K562 (cell line): ENCODE results near the gene TSEN54. TPM values are rescaled to one million over a fixed set of nuclear protein-coding genes. Genes with fewer than 3 reads are reported as not detected.

Source experiments
- ATAC-seq: fragments of 200-7000 bp; cut with Tn5 transposase; 3 replicates; pipeline ENCODE4 v1.9.1; 2020; ENCODE audit warnings: moderate library complexity
- BruUV-seq: library from RNA; stranded (reverse); fragments of 400-500 nt; replicated peaks from 2 replicates; lab custom pipeline; 2021; lab: Mats Ljungman, UMichigan
- CTCF ChIA-PET: fragments of 300-600 bp; formaldehyde crosslinking; extraction: SDS; loops from one replicate; lab custom pipeline; 2021; ENCODE audit warnings: low intra/inter-chr PET ratio; lab: Yijun Ruan, JAX
- POLR2A ChIA-PET: fragments of 300-600, 350-650 bp; sonication (Branson Sonifier 250); formaldehyde crosslinking; extraction: SDS; loops from one replicate; lab custom pipeline; 2021; ENCODE audit warnings: antibody characterized with exemption, inconsistent platforms; lab: Yijun Ruan, JAX
- DNase-seq, 4 experiments: peaks; one replicate each; pipeline versions ENCODE4 v3.0.0 to v3.0.0-alpha.2; 2011 to 2018; ENCODE audit warnings: low spot score in 3 of 4, mixed read lengths in 3 of 4; ENCODE audit errors: extremely low read depth in 1 of 4
- FAIRE-seq: peaks from 2 replicates; lab custom pipeline; 2011; peaks lifted over from hg19 to GRCh38; lab: Jason Lieb, UNC
- H2AFZ ChIP-seq: 2 replicates; pipeline ENCODE4 v1.6.0; 2011; ENCODE audit warnings: low read depth, low read length, control low read depth, inconsistent platforms
- H3K27ac ChIP-seq: fragments of 200-600 bp; 3 replicates; pipeline ENCODE4 v1.8.0; 2011; ENCODE audit warnings: low read depth, mild to moderate bottlenecking, control low read depth, inconsistent platforms, low read length, moderate library complexity, mixed read lengths; ENCODE audit errors: extremely low read depth
- H3K27me3 ChIP-seq, 2 experiments: fragments of 300-600 bp in 1 of 2; 2 replicates in 1 of 2; 3 replicates in 1 of 2; pipeline versions ENCODE4 v1.6.0 to v1.8.0; 2011; ENCODE audit warnings: inconsistent platforms in 2 of 2, low read length in 2 of 2, mild to moderate bottlenecking in 1 of 2, mixed read lengths in 1 of 2, moderate library complexity in 1 of 2; ENCODE audit not compliant: control insufficient read depth in 2 of 2, insufficient read depth in 2 of 2
- H3K36me3 ChIP-seq: fragments of 300-600 bp; 3 replicates; pipeline ENCODE4 v1.8.0; 2011; ENCODE audit warnings: mild to moderate bottlenecking, low read length, inconsistent platforms; ENCODE audit not compliant: control insufficient read depth, insufficient read depth
- H3K4me1 ChIP-seq, 2 experiments: fragments of 200-600 bp in 1 of 2; replicated peaks in 1 of 2; 2 replicates in 1 of 2; 3 replicates in 1 of 2; pipeline versions ENCODE4 v1.5.1 to v1.8.0; 2011; ENCODE audit warnings: inconsistent platforms in 2 of 2, low read length in 2 of 2, mild to moderate bottlenecking in 1 of 2, mixed read lengths in 1 of 2, moderate library complexity in 1 of 2; ENCODE audit not compliant: control insufficient read depth in 2 of 2, insufficient read depth in 2 of 2
- H3K4me2 ChIP-seq: 2 replicates; pipeline ENCODE4 v1.6.1; 2011; ENCODE audit warnings: low read length, control low read depth, inconsistent platforms, mixed read lengths; ENCODE audit not compliant: insufficient read depth
- H3K4me3 ChIP-seq: fragments of 200-600 bp; sonication (generic), shearing (Covaris generic); 2 replicates; pipeline ENCODE4 v1.5.1; 2016; ENCODE audit warnings: control low read depth, inconsistent platforms
- H3K79me2 ChIP-seq: fragments of 200-600 bp; 3 replicates; pipeline ENCODE4 v1.8.0; 2011; ENCODE audit warnings: low read length, inconsistent platforms; ENCODE audit not compliant: control insufficient read depth, insufficient read depth
- H3K9ac ChIP-seq, 2 experiments: 2 replicates each; pipeline versions ENCODE4 v1.6.0 to v1.6.1; 2011; ENCODE audit warnings: low read depth in 2 of 2, low read length in 2 of 2, control low read depth in 1 of 2, inconsistent platforms in 1 of 2, mild to moderate bottlenecking in 1 of 2, mixed read lengths in 1 of 2; ENCODE audit not compliant: insufficient read depth in 1 of 2
- H3K9me1 ChIP-seq: one replicate; pipeline ENCODE4 v1.6.0; 2011; ENCODE audit warnings: inconsistent platforms, mild to moderate bottlenecking, low read length, moderate library complexity; ENCODE audit not compliant: control insufficient read depth, insufficient read depth
- H3K9me3 ChIP-seq: replicated peaks from 2 replicates; pipeline ENCODE4 v1.5.1; 2011; ENCODE audit warnings: low read depth, low read length, inconsistent platforms; ENCODE audit not compliant: control insufficient read depth, insufficient read depth
- H4K20me1 ChIP-seq: replicated peaks from 2 replicates; pipeline ENCODE4 v1.6.1; 2011; ENCODE audit warnings: low read length, inconsistent platforms, mixed read lengths; ENCODE audit not compliant: control insufficient read depth, insufficient read depth
- ADNP ChIP-seq: fragments of 200-800 bp; sonication (Bioruptor generic); IDR thresholded peaks from 2 replicates; pipeline ENCODE4 v1.6.1; 2016; ENCODE audit warnings: missing genetic modification characterization, missing compliant biosample characterization
- CTCF ChIP-seq, 3 experiments: IDR thresholded peaks in 2 of 3; conservative IDR thresholded peaks in 1 of 3; 2 replicates each; pipeline ENCODE4 v1.5.1; 2011 to 2012; ENCODE audit warnings: low read length in 3 of 3, mild to moderate bottlenecking in 3 of 3, control low read depth in 2 of 3, improper control_type of control experiment in 1 of 3, inconsistent platforms in 1 of 3, low read depth in 1 of 3, mixed read lengths in 1 of 3, moderate library complexity in 1 of 3; ENCODE audit not compliant: insufficient read depth in 2 of 3
- ETV6 ChIP-seq, 3 experiments: fragments of 150-350 bp in 1 of 3; sonication (generic) in 1 of 3; formaldehyde crosslinking in 1 of 3; IDR thresholded peaks; 2 replicates each; pipeline versions ENCODE4 v1.6.1 to v1.8.0; 2014 to 2022; ENCODE audit warnings: borderline replicate concordance in 2 of 3, low read depth in 2 of 3, antibody characterized with exemption in 1 of 3, low read length in 1 of 3, mild to moderate bottlenecking in 1 of 3, missing genetic modification reagents in 1 of 3
- KLF6 ChIP-seq: fragments of 250-450 bp; sonication (Bioruptor Pico); IDR thresholded peaks from 2 replicates; pipeline ENCODE4 v1.4.0; 2020; ENCODE audit warnings: mild to moderate bottlenecking, moderate library complexity, borderline replicate concordance
- MAZ ChIP-seq, 2 experiments: fragments of 450-650 bp in 1 of 2; sonication (generic) in 1 of 2; formaldehyde crosslinking; IDR thresholded peaks in 1 of 2; conservative IDR thresholded peaks in 1 of 2; 2 replicates each; pipeline versions ENCODE4 v1.4.0 to v1.5.0; 2020; ENCODE audit warnings: mild to moderate bottlenecking in 1 of 2, missing genetic modification reagents in 1 of 2
- MCM5 ChIP-seq: fragments of 450-650 bp; IDR thresholded peaks from 2 replicates; pipeline ENCODE4 v1.6.1; 2016; ENCODE audit warnings: low read depth
- PML ChIP-seq: IDR thresholded peaks from 2 replicates; pipeline ENCODE4 v1.6.1; 2012; ENCODE audit warnings: low read length, inconsistent platforms
- PYGO2 ChIP-seq: fragments of 450-650 bp; IDR thresholded peaks from 2 replicates; pipeline ENCODE4 v1.6.1; 2016; ENCODE audit warnings: mild to moderate bottlenecking, missing genetic modification characterization, moderate library complexity, missing compliant biosample characterization
- TEAD2 ChIP-seq: fragments of 450-650 bp; IDR thresholded peaks from 2 replicates; pipeline ENCODE4 v1.6.1; 2016; ENCODE audit warnings: missing genetic modification characterization, control low read depth, missing compliant biosample characterization
- ZBTB1 ChIP-seq: sonication (generic); formaldehyde crosslinking; IDR thresholded peaks from 2 replicates; pipeline ENCODE4 v1.8.1; 2023; ENCODE audit warnings: missing genetic modification reagents, low read depth, mild to moderate bottlenecking, borderline replicate concordance
- ZBTB2 ChIP-seq: fragments of 450-650 bp; IDR thresholded peaks from 2 replicates; pipeline ENCODE4 v1.6.1; 2016; ENCODE audit warnings: antibody characterized with exemption
- ZFP30 ChIP-seq: fragments of 250-450 bp; sonication (Bioruptor Pico); IDR thresholded peaks from 2 replicates; pipeline ENCODE4 v1.8.0; 2022; ENCODE audit warnings: moderate library complexity, mild to moderate bottlenecking, inconsistent platforms, borderline replicate concordance
- ZKSCAN3 ChIP-seq: fragments of 250-450 bp; sonication (Bioruptor Pico); IDR thresholded peaks from 2 replicates; pipeline ENCODE4 v1.4.0; 2020
- ZNF121 ChIP-seq: sonication (generic); formaldehyde crosslinking; conservative IDR thresholded peaks from 2 replicates; pipeline ENCODE4 v1.8.0; 2022; ENCODE audit warnings: missing genetic modification reagents
- WGBS: fragments of 100-300 bp; shearing (Covaris generic); methylation state at CpG from one replicate; pipeline ENCODE4 v1.1.6; 2016; ENCODE audit warnings: low coverage, mixed read lengths; ENCODE audit not compliant: insufficient coverage; ENCODE audit errors: missing lambda C conversion rate; 5-methylcytosine and 5-hydroxymethylcytosine counted together
- in situ Hi-C: fragments of 300-500 bp; cut with MboI; formaldehyde crosslinking; loops from 4 replicates; pipeline ENCODE4 v1.15.0; 2018; ENCODE audit warnings: inconsistent platforms, mixed read lengths
- intact Hi-C: fragments of 100-400 bp; cut with micrococcal nuclease; formaldehyde crosslinking; loops from 2 replicates; pipeline ENCODE4 v1.14.2; 2022
- polyA plus RNA-seq, 8 experiments: library from polyadenylated mRNA; depleted of rRNA in 4 of 8; stranded (reverse) in 5 of 8; unstranded in 3 of 8; fragments of >200 nt; fragmentation: Nextera tagmentation in 2 of 8; fragmentation: Illumina TruSeq in 1 of 8; extraction: Ambion mirVana in 2 of 8; extraction: Trizol in 1 of 8; gene quantifications; 2 replicates each; pipeline versions ENCODE4 v1.2.1 to v1.2.3, GENCODE V29; 2011 to 2014; ENCODE audit warnings: inconsistent platforms in 1 of 8, missing spikeins in 1 of 8
- total RNA-seq, 7 experiments: library from RNA; depleted of rRNA in 6 of 7; stranded (reverse); fragments of >200 nt in 6 of 7; fragmentation: Illumina TruSeq in 2 of 7; extraction: Trizol in 2 of 7; gene quantifications; 2 replicates each; pipeline versions ENCODE4 v1.2.1 to v1.2.3, GENCODE V29; 2011 to 2021; ENCODE audit warnings: low replicate concordance in 1 of 7
- TF ChIP-seq, protein P1 (sequence below): IDR thresholded peaks from 3 replicates; pipeline ENCODE4 v1.6.1; 2011; ENCODE audit warnings: borderline replicate concordance, mild to moderate bottlenecking, moderate library complexity; ENCODE audit not compliant: insufficient read length; ENCODE audit errors: extremely low read depth

The TSEN54 gene
- total and polyA plus RNA-seq, 9 of the 15 experiments (the other 6 are each of a cell fraction or from before 2014, with no cell fraction given) = 5.9 to 64.3 (median 48.9) TPM

GRCh38 chr17:75505640-75506039, 10.7 kb upstream of the TSEN54 start (continued):
- TF ChIP-seq, protein P1, sequence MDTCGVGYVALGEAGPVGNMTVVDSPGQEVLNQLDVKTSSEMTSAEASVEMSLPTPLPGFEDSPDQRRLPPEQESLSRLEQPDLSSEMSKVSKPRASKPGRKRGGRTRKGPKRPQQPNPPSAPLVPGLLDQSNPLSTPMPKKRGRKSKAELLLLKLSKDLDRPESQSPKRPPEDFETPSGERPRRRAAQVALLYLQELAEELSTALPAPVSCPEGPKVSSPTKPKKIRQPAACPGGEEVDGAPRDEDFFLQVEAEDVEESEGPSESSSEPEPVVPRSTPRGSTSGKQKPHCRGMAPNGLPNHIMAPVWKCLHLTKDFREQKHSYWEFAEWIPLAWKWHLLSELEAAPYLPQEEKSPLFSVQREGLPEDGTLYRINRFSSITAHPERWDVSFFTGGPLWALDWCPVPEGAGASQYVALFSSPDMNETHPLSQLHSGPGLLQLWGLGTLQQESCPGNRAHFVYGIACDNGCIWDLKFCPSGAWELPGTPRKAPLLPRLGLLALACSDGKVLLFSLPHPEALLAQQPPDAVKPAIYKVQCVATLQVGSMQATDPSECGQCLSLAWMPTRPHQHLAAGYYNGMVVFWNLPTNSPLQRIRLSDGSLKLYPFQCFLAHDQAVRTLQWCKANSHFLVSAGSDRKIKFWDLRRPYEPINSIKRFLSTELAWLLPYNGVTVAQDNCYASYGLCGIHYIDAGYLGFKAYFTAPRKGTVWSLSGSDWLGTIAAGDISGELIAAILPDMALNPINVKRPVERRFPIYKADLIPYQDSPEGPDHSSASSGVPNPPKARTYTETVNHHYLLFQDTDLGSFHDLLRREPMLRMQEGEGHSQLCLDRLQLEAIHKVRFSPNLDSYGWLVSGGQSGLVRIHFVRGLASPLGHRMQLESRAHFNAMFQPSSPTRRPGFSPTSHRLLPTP = no peak

DNA sequence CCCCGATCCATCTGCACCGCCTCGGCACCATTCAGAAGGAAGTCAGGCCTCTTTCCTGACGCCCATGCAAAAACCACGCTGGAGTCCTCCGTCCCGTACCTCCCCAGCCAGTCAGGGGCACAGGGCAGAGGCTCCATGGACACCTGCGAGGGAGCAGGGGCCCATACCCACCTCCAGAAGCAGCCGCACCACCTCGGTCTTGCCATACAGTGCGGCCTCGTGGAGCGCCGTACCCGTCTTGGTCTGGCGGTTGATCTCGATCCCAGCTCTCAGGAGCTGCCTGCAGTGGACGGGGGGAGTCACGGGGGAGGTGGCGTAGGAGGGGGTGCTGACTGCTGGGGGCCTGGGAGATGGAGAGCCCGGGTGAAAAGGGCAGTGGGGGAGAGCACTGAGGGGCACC, 10.2 kb upstream of the TSEN54 start:
- no peak for ATAC-seq
- DNase-seq = no peak
- Histone ChIP-seq H3K4me3 (no peak overlapping the region), H3K27me3 (no peaks in the 10 kb centered on the region), H4K20me1 (0 out of 2 replicates have a peak, but pooled peaks cover 7% of the 10 kb centered on the region), H3K4me2 (no peak overlapping the region), H3K9me1 (no peaks in the 10 kb centered on the region), H3K36me3 (peaks cover 5% of the 10 kb centered on the region; the same call in 1 of the 3 replicates), H3K9ac (no peak overlapping the region), H3K27ac (no peak overlapping the region), H3K79me2 (no peaks in the 10 kb centered on the region), H2AFZ (no peak overlapping the region), H3K4me1 (peaks cover 0 to 69% of the 10 kb centered on the region in 2 experiments; a peak in 2 of 5 replicates), H3K9me3 (no peaks in the 10 kb centered on the region)
- in situ Hi-C loops = no loop called here
- CTCF ChIA-PET = no interaction called here
- BruUV-seq = no TSS peak
- intact Hi-C loops = no loop called here
- no peak for FAIRE-seq
- POLR2A ChIA-PET = no interaction called here
- 82% methylated on average over 18 of the region's 21 CpGs for WGBS
- TF ChIP-seq PYGO2 (tag) = no peak
- TF ChIP-seq PML = no peak
- no peak for TF ChIP-seq ZKSCAN3 (CRISPR knock-in tag)
- TF ChIP-seq CTCF (IDR thresholded peaks at IDR 0.05 in 2 of 3, conservative IDR thresholded peaks at IDR 0.05 in 1 of 3; ENCODE audit: insufficient read depth in 2 of 3, low read depth in 1 of 3, low read length in 3 of 3) = no peak
- TF ChIP-seq ZBTB1 (CRISPR knock-in tag) = no peak
- TF ChIP-seq MCM5 = no peak
- no peak for TF ChIP-seq KLF6 (CRISPR knock-in tag)
- TF ChIP-seq ZBTB2 = no peak
- TF ChIP-seq ETV6 (IDR thresholded peaks at IDR 0.05; ENCODE audit: borderline replicate concordance in 1 of 2, low read depth in 2 of 2, low read length in 1 of 2) = no peak
- TF ChIP-seq ETV6 (CRISPR knock-in tag; IDR thresholded peaks at IDR 0.05; ENCODE audit: borderline replicate concordance) = no peak
- no peak for TF ChIP-seq MAZ (CRISPR knock-in tag; conservative IDR thresholded peaks at IDR 0.05 in 1 of 2, IDR thresholded peaks at IDR 0.05 in 1 of 2)
- TF ChIP-seq TEAD2 = no peak
- no peak for TF ChIP-seq ADNP (tag)
- no peak for TF ChIP-seq ZFP30 (CRISPR knock-in tag)
- no peak for TF ChIP-seq ZNF121 (CRISPR knock-in tag)
